ENCODE results near the gene ACKR2. TPM values are rescaled to one million over a fixed set of nuclear protein-coding genes. Genes with fewer than 3 reads are reported as not detected.
A peak's percentile ranks its signal among the peaks of the same experiment; 100 is the strongest.
"Not testable (repeated sequence)": the region's sequence is repeated elsewhere in the genome, so short reads cannot be mapped to it uniquely, and the experiment has no call there.

ACKR2 gene
- total and polyA plus RNA-seq, 8 donors: 0.15 to 2.4 (median 0.50) TPM; not detected in 3

- no peaks in the 10 kb centered on the region for H3K36me3 ChIP-seq
- peaks cover 0 to 16% (median 13%) of the 10 kb centered on the region in 4 donors for H3K4me1 ChIP-seq
- TF ChIP-seq EP300 (IDR thresholded peaks at IDR 0.05) (no peak), POLR2AphosphoS5 (IDR thresholded peaks at IDR 0.05) (no peak), POLR2A (IDR thresholded peaks at IDR 0.05) (no peak), CTCF (IDR thresholded peaks at IDR 0.05) (no peak)
- 86 to 93% (median 89%) methylated on average over 9 of the region's 9 CpGs for WGBS, 5 donors
- peak overlapping the region; percentile 58 to 68 (median 62) for H3K4me3 ChIP-seq
- no peak for DNase-seq
- no peaks in the 10 kb centered on the region for H3K9me3 ChIP-seq
- intact Hi-C loops (cut with DNase I; ENCODE audit: low total_unique reads): no loop called here
- no peaks in the 10 kb centered on the region for H3K27me3 ChIP-seq
- H3K27ac ChIP-seq: peak overlapping the region in 3 of 5 donors; percentile 69 to 86 (median 83)
Measured at GRCh38 chr3:42880183-42880582, 70.9 kb downstream of the ACKR2 start.

- Histone ChIP-seq H3K36me3 (no peaks in the 10 kb centered on the region), H3K9me3 (no peaks in the 10 kb centered on the region), H3K27ac (peak overlapping the region; percentile 43 to 86 (median 74)), H3K4me3 (peak overlapping the region; percentile 58 to 68 (median 62)), H3K27me3 (no peaks in the 10 kb centered on the region), H3K4me1 (peaks cover 0 to 16% (median 13%) of the 10 kb centered on the region in 4 donors)
- peak in 2 of 3 donors; percentile 11 to 78 for TF ChIP-seq POLR2AphosphoS5 (IDR thresholded peaks at IDR 0.05)
- TF ChIP-seq POLR2A (IDR thresholded peaks at IDR 0.05): no peak
- TF ChIP-seq CTCF (IDR thresholded peaks at IDR 0.05): peak in 5 of 7 experiments; percentile 83 to 93 (median 88)
- intact Hi-C loops (cut with DNase I; ENCODE audit: low total_unique reads): no loop called here
- DNase-seq: peak; percentile 87 to 96
- 3 to 5% (median 3%) methylated on average over 28 to 61 of the region's 61 CpGs for WGBS, 5 donors
Measured at GRCh38 chr3:42880601-42881451, 71.6 kb downstream of the ACKR2 start.

GRCh38 chr3:42883251-42883930 is 74.1 kb downstream of the ACKR2 start:
- DNase-seq: not testable (repeated sequence)

GRCh38 chr3:42884324-42884723 is 75.1 kb downstream of the ACKR2 start:
- H3K4me1 ChIP-seq: peaks cover 0 to 16% (median 13%) of the 10 kb centered on the region in 4 donors
- H3K36me3 ChIP-seq: no peaks in the 10 kb centered on the region
- H3K27me3 ChIP-seq: no peaks in the 10 kb centered on the region
- TF ChIP-seq CTCF (IDR thresholded peaks at IDR 0.05): no peak
- no peak for TF ChIP-seq POLR2AphosphoS5 (IDR thresholded peaks at IDR 0.05)
- no peak for TF ChIP-seq POLR2A (IDR thresholded peaks at IDR 0.05)
- no peak for TF ChIP-seq EP300 (IDR thresholded peaks at IDR 0.05)
- no peak overlapping the region for H3K4me3 ChIP-seq
- intact Hi-C loops (cut with DNase I; ENCODE audit: low total_unique reads): no loop called here
- WGBS, 5 donors: 54 to 61% (median 59%) methylated on average over 2 of the region's 2 CpGs
- no peak for DNase-seq
- no peak overlapping the region for H3K27ac ChIP-seq
- no peaks in the 10 kb centered on the region for H3K9me3 ChIP-seq

More at GRCh38 chr3:42883251-42883930, 74.1 kb downstream of the ACKR2 start:
- H3K36me3 ChIP-seq; H3K27me3 ChIP-seq; intact Hi-C loops (cut with DNase I; ENCODE audit: low total_unique reads); H3K27ac ChIP-seq; H3K4me3 ChIP-seq; H3K9me3 ChIP-seq: not testable (repeated sequence)
- WGBS, 5 donors: 67 to 75% (median 70%) methylated on average over 6 of the region's 6 CpGs
- H3K4me1 ChIP-seq: peaks cover 0 to 16% (median 13%) of the 10 kb centered on the region in 4 donors

Measured in stomach (tissue), 9 donors.